ENCODE results near the gene GIPR.
"Not testable (repeated sequence)": the region's sequence is repeated elsewhere in the genome, so short reads cannot be mapped to it uniquely, and the experiment has no call there.

Gene GIPR

GRCh38 chr19:45667620-45668341, at the start of gene GIPR:
GIPR (plus strand) TSS chr19:45668221; CDS start chr19:45669521, 1,300 bp downstream.
- peak; percentile 4 to 27 for DNase-seq

- DNase-seq, result no peak
Measured at GRCh38 chr19:45621389-45621788, 46.6 kb upstream of the GIPR start.

- no peak for DNase-seq
Measured at GRCh38 chr19:45621976-45622503, 46.0 kb upstream of the GIPR start.

- no peak for DNase-seq
Measured at GRCh38 chr19:45623984-45624383, 44.0 kb upstream of the GIPR start.

- not testable (repeated sequence) for DNase-seq
Measured at GRCh38 chr19:45628219-45628618, 39.8 kb upstream of the GIPR start.

- DNase-seq, result no peak
Measured at GRCh38 chr19:45629704-45630103, 38.3 kb upstream of the GIPR start.

GRCh38 chr19:45630463-45630862, 37.6 kb upstream of the GIPR start:
- DNase-seq, result no peak

GRCh38 chr19:45632468-45633196, 35.4 kb upstream of the GIPR start:
- DNase-seq, result no peak

- no peak for DNase-seq
Measured at GRCh38 chr19:45636275-45636674, 31.7 kb upstream of the GIPR start.

GRCh38 chr19:45636902-45637301, 31.1 kb upstream of the GIPR start:
- no peak for DNase-seq

- no peak for DNase-seq
Measured at GRCh38 chr19:45637890-45638667, 29.9 kb upstream of the GIPR start.

- peak; percentile 41 to 45 for DNase-seq
Measured at GRCh38 chr19:45638930-45639729, 28.9 kb upstream of the GIPR start, which contains the start of gene EML2. EML2 (minus strand) TSS chr19:45639397; CDS start chr19:45639376, 21 bp downstream.

- DNase-seq, result no peak
Measured at GRCh38 chr19:45640849-45641273, 27.2 kb upstream of the GIPR start.

GRCh38 chr19:45641274-45642105, 26.5 kb upstream of the GIPR start:
- peak; percentile 93 for DNase-seq

GRCh38 chr19:45643024-45643926, 24.7 kb upstream of the GIPR start:
- DNase-seq, result peak; percentile 85 to 88

GRCh38 chr19:45643927-45644771, 23.9 kb upstream of the GIPR start:
- no peak for DNase-seq

- no peak for DNase-seq
Measured at GRCh38 chr19:45645068-45645630, 22.9 kb upstream of the GIPR start.

GRCh38 chr19:45645631-45646344, 22.2 kb upstream of the GIPR start:
- no peak for DNase-seq
